Activated T-helper 2 cell treated with anti-CD3 and anti-CD28 coated beads, Interferon-gamma antibody, Interleukin-2, Interleukin-4, amounts not matched to agents 10 μg/mL and 5 μg/mL and 100 μg/mL, durations not matched to agents 14 hours and 24 hours and 36 hours (primary cell): Measurements from ENCODE around the gene PLA2R1. TPM values are rescaled to one million over a fixed set of nuclear protein-coding genes. Genes with fewer than 3 reads are reported as not detected.

ENCODE experiments used
- DNase-seq: peaks from one replicate; pipeline ENCODE4 v3.0.0; 2021; ENCODE audit warnings: low spot score
- H3K27ac Mint-ChIP-seq: one replicate; pipeline ENCODE4 v1.8.0; 2021; ENCODE audit warnings: mixed read lengths
- H3K27me3 Mint-ChIP-seq: one replicate; pipeline ENCODE4 v1.8.0; 2021; ENCODE audit warnings: low read depth, mixed read lengths
- H3K36me3 Mint-ChIP-seq: one replicate; pipeline ENCODE4 v1.8.0; 2021; ENCODE audit warnings: low read depth, mixed read lengths
- H3K4me1 Mint-ChIP-seq: one replicate; pipeline ENCODE4 v1.8.0; 2021; ENCODE audit warnings: low read depth, mixed read lengths
- H3K4me3 Mint-ChIP-seq: one replicate; pipeline ENCODE4 v1.8.0; 2021; ENCODE audit warnings: low read depth, mild to moderate bottlenecking, moderate library complexity, mixed read lengths
- H3K9me3 Mint-ChIP-seq: one replicate; pipeline ENCODE4 v1.8.0; 2021; ENCODE audit warnings: mixed read lengths
- intact Hi-C: fragments of 100-400 bp; cut with micrococcal nuclease; formaldehyde crosslinking; loops from one replicate; pipeline ENCODE4 v1.15.1; 2023
- total RNA-seq: library from RNA; stranded (reverse); gene quantifications from 2 replicates; pipeline ENCODE4 v1.2.3, GENCODE V29; 2022

Gene PLA2R1
- total RNA-seq, 1 donor from 2014 or later, result not detected

DNA sequence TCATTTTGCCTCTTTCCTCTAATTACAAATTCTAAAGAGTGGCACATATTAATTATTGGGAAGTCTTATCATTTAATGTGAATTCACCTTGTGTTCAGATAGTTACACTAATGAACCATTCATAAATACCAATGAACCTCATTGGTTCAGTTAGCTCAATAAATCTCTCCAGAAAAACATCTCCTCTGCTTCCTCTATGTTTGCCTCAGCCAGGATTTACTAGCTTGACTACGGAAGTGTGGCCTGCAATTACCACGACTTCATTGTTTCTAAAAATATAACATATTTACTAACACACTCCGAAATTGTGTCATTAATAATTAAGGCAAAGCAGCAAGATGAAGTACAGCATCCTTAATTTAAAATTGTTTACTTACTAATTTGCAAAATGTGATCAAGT lies 103.3 kb downstream of the PLA2R1 start:
- intact Hi-C loops, result no loop called here
- Mint-ChIP-seq H3K9me3 (no peaks in the 10 kb centered on the region), H3K36me3 (no peaks in the 10 kb centered on the region), H3K27me3 (peaks cover 4% of the 10 kb centered on the region), H3K4me3 (no peak overlapping the region), H3K4me1 (peaks cover 14% of the 10 kb centered on the region), H3K27ac (no peak overlapping the region)
- no peak for DNase-seq

DNA sequence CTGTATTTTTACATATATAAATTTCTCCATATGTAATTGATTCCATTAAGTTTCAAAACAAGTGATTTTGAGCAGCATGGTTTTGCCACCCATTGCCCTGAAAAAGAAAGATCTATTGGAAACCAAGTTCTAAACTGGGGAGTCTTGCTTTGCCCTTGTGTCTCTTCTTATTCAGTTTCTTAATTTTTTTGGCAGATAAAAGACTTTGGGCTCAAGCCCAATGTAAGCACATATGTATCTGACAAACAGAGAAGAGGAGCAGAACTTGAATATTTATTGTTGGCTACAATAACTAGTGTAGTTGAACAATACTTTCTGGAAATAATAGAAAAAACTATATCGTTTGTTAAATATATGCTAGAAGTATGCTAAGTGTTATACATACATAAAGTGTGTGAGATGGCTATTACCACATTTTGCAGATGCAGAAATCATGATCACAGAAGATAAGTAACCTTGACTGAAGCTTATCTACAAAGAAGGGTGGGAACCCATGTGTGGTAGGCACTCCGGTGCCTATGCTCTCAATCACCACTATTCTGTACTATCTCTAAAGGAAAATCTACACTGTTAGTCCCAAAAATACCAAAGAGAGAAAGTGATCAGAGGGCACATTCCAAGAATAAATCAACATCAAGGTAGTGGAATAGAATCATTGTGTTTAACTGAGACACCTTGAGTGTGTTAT lies 109.1 kb downstream of the PLA2R1 start:
- DNase-seq, result no peak
- intact Hi-C loops, result no loop called here
- Mint-ChIP-seq H3K36me3 (no peaks in the 10 kb centered on the region), H3K27ac (no peak overlapping the region), H3K4me3 (no peak overlapping the region), H3K4me1 (no peaks in the 10 kb centered on the region), H3K27me3 (peaks cover 21% of the 10 kb centered on the region), H3K9me3 (no peaks in the 10 kb centered on the region)

DNA sequence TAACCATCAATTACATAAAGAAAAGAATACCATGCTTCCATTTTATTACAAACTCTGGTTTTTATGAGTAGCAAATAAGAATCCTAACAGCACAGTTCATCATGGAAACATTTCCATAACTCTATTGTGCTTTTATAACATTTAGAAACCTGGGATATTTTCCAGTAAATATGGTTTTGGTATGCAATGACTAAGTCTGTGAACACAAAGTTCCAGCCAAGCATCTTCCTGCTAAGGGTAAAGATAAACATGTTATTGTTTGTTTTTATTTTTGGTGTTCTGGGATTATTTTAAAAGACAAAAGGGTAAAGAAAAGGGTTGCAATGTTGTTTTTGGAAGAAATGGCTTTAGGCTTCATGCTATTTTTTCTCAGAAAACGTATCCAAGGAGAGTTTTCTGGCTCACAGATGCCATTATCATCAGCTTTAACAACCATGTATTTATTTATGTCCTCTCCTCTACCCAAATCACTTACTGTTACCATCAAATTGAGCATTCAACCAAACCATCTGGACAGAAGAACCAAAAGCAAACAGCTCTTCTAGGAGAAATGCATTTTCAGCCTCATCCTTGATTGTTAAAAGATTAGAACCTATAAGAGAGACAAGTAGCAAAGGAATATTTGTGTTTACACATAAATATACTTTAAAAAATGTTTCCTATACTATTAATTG lies 116.0 kb downstream of the PLA2R1 start:
- H3K27me3 Mint-ChIP-seq, result peaks cover 18% of the 10 kb centered on the region
- no peak overlapping the region for H3K27ac Mint-ChIP-seq
- no peak for DNase-seq
- peaks cover 2% of the 10 kb centered on the region for H3K4me1 Mint-ChIP-seq
- no peaks in the 10 kb centered on the region for H3K9me3 Mint-ChIP-seq
- no peak overlapping the region for H3K4me3 Mint-ChIP-seq
- no peaks in the 10 kb centered on the region for H3K36me3 Mint-ChIP-seq
- intact Hi-C loops, result no loop called here

DNA sequence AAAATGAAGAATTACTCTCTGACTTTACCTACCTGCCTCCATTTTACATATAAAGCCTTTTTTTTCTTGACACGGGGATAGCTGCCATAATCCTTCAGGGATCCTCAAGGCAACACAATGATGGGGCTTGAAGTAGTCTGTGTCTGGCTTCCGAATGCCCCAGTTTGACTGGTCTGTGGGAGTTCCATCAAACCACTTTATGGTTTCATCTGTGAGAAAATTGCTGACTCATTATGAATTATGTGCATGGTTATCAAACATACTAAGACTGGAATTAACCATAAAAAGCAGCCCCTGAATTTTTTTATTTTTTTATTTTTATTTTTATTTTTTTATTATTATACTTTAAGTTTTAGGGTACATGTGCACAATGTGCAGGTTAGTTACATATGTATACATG lies 117.5 kb downstream of the PLA2R1 start:
- intact Hi-C loops, result no loop called here
- Mint-ChIP-seq H3K4me3 (no peak overlapping the region), H3K27ac (no peak overlapping the region), H3K36me3 (no peaks in the 10 kb centered on the region), H3K4me1 (peaks cover 2% of the 10 kb centered on the region), H3K9me3 (no peaks in the 10 kb centered on the region), H3K27me3 (peaks cover 12% of the 10 kb centered on the region)
- no peak for DNase-seq

DNA sequence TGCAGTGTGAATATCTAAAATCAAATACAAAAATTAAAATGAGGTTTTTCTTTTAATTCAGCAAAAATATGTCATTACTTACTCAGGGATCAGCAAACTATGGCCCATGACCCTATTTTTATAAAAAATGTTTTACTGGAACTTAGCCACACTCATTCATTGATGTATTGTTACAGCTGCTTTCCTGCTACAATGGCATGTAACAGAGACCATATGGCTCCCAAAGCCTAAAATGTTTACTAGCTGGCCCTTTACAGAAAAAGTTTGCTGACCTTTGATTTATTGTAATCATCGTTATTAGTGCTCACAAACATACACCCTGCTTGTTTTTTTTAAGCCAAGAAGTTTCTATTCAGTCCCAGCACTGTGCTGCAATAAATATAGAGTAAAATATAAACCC lies 120.3 kb downstream of the PLA2R1 start:
- Mint-ChIP-seq H3K9me3 (no peaks in the 10 kb centered on the region), H3K27me3 (peaks cover 9% of the 10 kb centered on the region), H3K36me3 (no peaks in the 10 kb centered on the region), H3K27ac (no peak overlapping the region), H3K4me1 (peaks cover 2% of the 10 kb centered on the region), H3K4me3 (no peak overlapping the region)
- intact Hi-C loops, result no loop called here
- no peak for DNase-seq

DNA sequence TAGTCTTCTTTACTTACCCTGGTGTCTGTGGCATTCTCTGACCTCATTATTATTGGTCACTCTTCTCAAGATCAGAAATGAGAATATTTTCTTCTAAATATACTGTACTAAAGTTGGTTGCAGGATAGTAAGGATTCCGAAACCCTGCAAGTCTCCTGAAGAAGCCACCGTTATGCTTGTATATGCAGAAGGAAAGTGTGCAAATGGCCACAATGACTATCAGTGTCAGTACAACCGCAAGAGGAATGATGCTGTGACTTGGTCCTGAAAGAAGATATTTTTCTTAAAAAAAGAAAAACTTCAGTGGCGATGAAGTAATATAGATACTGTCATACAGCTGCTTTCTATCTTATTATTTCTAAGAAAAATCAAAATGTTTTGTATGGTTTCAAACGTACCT lies 120.7 kb downstream of the PLA2R1 start:
- DNase-seq, result no peak
- peaks cover 2% of the 10 kb centered on the region for H3K4me1 Mint-ChIP-seq
- intact Hi-C loops, result no loop called here
- no peak overlapping the region for H3K4me3 Mint-ChIP-seq
- H3K27ac Mint-ChIP-seq, result no peak overlapping the region
- no peaks in the 10 kb centered on the region for H3K36me3 Mint-ChIP-seq
- H3K27me3 Mint-ChIP-seq, result peaks cover 9% of the 10 kb centered on the region
- H3K9me3 Mint-ChIP-seq, result no peaks in the 10 kb centered on the region

DNA sequence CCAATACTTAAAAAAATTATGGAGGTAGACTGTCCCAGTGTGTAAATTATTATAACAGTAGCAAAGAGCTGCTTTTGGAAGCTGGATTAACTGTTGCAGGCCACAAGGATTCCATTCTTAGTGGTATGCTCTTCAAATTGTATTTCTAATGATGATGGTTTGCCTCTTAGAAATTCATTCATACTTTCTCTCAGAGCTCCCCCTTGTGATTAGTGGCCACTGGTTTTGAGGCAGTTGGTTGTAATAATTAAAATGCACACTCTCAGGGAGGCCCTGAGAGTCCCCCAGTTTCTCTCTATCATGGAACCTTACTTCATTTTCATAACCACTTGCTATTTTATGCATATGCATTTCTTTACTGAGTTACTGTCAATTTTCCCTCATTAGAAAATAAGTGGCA lies 122.5 kb downstream of the PLA2R1 start:
- intact Hi-C loops, result no loop called here
- no peak overlapping the region for H3K4me3 Mint-ChIP-seq
- no peak overlapping the region for H3K27ac Mint-ChIP-seq
- H3K36me3 Mint-ChIP-seq, result no peaks in the 10 kb centered on the region
- peaks cover 3% of the 10 kb centered on the region for H3K4me1 Mint-ChIP-seq
- H3K27me3 Mint-ChIP-seq, result peaks cover 5% of the 10 kb centered on the region
- no peak for DNase-seq
- no peaks in the 10 kb centered on the region for H3K9me3 Mint-ChIP-seq

DNA sequence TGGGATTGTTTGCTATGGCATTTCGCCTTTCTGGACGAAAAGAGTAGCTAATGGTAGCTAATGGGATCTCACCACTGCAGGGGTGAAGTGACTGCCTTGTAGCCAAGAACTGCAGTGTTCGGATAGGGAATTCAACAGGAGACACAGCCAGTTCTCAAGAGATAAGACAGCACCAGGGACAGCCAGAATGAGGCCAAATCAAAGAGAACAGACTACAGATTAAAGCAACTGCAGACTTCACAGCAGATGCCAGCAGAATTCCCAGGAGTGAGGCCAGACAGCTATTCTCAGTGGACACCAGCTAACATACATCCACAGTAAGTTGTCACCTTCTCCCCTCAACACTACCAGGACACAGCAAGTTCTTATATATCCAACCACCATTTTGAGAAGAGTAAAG lies 124.0 kb downstream of the PLA2R1 start:
- Mint-ChIP-seq H3K27me3 (peaks cover 5% of the 10 kb centered on the region), H3K36me3 (no peaks in the 10 kb centered on the region), H3K27ac (no peak overlapping the region), H3K4me3 (no peak overlapping the region), H3K4me1 (peaks cover 1% of the 10 kb centered on the region), H3K9me3 (no peaks in the 10 kb centered on the region)
- DNase-seq, result no peak
- intact Hi-C loops, result no loop called here

DNA sequence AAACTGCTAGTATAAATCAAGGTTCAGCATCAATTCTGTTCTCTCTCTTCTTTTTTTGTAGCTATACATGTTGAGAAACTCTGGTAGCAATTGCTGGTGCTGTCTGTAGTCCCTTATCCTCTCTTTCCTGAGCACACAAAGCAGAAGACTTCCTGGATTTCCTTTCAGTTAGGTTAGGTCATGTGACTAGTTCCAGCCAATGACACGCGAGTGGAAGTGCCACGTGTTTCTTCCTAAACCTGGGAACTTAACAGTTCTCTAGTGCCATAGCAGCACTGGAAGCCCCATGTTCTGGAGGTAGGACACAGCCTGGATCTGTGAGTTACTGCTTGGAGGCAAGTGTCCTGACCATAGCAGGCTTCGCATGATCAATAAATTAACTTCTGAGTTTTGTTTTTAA lies 125.9 kb downstream of the PLA2R1 start:
- no peak for DNase-seq
- Mint-ChIP-seq H3K27ac (no peak overlapping the region), H3K27me3 (peaks cover 5% of the 10 kb centered on the region), H3K9me3 (no peaks in the 10 kb centered on the region), H3K4me1 (peaks cover 1% of the 10 kb centered on the region), H3K36me3 (no peaks in the 10 kb centered on the region), H3K4me3 (no peak overlapping the region)
- intact Hi-C loops, result no loop called here

DNA sequence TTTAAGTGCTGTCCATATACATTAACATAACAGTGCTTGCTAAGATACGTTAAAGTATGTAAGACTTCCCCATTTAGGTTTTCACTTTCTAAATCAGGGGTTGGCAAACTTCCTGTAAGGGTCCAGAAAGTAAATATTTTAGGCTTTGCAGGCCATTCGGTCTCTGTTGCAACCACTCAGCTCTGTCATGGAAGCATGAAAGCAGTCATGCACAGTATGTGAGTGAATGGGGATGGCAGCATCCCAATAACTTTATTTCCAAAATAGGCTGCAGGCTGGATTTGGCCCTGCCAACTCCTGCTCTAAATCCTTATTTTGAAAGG lies 128.7 kb downstream of the PLA2R1 start:
- peaks cover 1% of the 10 kb centered on the region for H3K4me1 Mint-ChIP-seq
- H3K4me3 Mint-ChIP-seq, result no peak overlapping the region
- peaks cover 5% of the 10 kb centered on the region for H3K9me3 Mint-ChIP-seq
- intact Hi-C loops, result no loop called here
- H3K36me3 Mint-ChIP-seq, result no peaks in the 10 kb centered on the region
- H3K27me3 Mint-ChIP-seq, result peaks cover 5% of the 10 kb centered on the region
- DNase-seq, result no peak
- H3K27ac Mint-ChIP-seq, result no peak overlapping the region

DNA sequence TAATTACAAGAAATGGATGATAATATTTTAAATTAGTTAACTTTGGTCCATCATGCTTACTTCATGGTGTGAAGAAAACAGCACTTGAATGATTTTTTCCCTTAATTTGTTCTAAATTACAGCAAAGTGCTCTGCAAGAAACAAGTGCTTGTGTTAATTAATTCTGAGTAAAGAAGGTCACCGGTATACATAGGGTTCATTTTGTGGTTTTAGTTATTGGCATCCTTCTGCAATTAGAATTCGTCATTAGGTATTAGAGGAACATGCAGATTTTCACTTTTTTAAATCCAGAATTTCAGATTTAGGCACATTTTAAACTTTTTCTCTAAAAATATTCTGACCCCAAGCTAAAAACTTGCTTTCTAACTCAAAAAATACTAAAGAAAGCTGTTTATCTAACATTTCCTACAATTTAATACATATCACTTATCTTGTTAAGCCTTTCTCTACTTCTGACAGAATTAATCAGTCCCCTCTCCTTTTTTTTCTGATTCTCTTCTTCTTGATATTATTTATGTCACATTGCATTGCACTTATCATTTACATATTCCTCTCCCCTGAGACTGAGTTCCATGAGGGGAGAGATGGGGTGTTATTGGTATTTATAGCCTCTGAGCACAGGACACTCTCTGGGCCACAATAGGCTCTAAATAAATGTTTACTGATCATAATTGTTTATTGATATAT lies 129.2 kb downstream of the PLA2R1 start:
- Mint-ChIP-seq H3K27me3 (peaks cover 5% of the 10 kb centered on the region), H3K4me3 (no peak overlapping the region), H3K4me1 (peaks cover 1% of the 10 kb centered on the region), H3K27ac (no peak overlapping the region), H3K9me3 (peaks cover 9% of the 10 kb centered on the region), H3K36me3 (no peaks in the 10 kb centered on the region)
- no peak for DNase-seq
- intact Hi-C loops, result no loop called here

DNA sequence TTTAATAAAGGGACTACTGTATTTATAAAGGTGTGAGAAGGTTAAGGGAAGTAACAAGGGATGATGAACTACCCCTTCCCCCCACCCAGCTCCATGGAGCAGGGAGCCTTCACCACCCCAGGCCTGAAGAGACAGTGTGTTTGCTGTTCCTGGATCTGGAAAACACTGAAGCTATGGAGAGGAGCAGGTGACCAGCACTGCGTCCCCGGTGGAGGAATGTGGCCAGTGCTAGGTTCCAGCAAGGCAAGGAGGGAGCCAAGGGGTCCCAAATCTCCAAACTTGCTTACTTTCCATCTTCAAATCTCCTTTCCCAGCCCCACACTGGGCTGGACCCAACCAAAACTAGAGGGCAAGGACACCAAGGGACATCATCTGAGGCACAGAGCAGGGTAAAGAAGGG lies 135.7 kb downstream of the PLA2R1 start:
- H3K4me3 Mint-ChIP-seq, result no peak overlapping the region
- H3K27ac Mint-ChIP-seq, result no peak overlapping the region
- H3K36me3 Mint-ChIP-seq, result no peaks in the 10 kb centered on the region
- DNase-seq, result no peak
- H3K27me3 Mint-ChIP-seq, result peaks cover 7% of the 10 kb centered on the region
- H3K9me3 Mint-ChIP-seq, result peaks cover 11% of the 10 kb centered on the region
- intact Hi-C loops, result no loop called here
- peaks cover 12% of the 10 kb centered on the region for H3K4me1 Mint-ChIP-seq

DNA sequence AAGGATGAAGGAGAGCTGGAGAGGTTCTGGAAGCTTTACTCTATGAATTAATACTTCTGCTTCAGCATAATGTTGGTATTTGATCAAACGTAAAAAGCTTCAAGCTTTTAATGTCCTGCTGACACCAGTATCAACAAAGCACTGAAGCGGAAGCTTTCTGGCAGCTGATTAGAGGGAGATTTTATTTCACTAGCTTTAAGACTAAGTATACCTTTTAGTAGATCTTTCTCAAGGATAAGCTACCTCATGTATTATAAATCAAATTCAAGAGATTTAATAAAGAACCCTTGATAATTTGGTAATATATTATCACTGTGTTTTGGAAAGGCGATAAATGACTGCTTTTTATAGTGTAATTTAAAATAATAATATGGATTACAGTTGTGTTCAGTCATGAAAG lies 136.4 kb downstream of the PLA2R1 start:
- Mint-ChIP-seq H3K27ac (no peak overlapping the region), H3K27me3 (peaks cover 7% of the 10 kb centered on the region), H3K4me3 (no peak overlapping the region), H3K36me3 (no peaks in the 10 kb centered on the region), H3K4me1 (peaks cover 19% of the 10 kb centered on the region), H3K9me3 (peaks cover 11% of the 10 kb centered on the region)
- intact Hi-C loops, result no loop called here
- DNase-seq, result no peak
